HCT116 (cell line): Measurements from ENCODE around the gene VAV1. TPM values are rescaled to one million over a fixed set of nuclear protein-coding genes. Genes with fewer than 3 reads are reported as not detected.

Experiments
- ATAC-seq: fragments of 200-7000 bp; cut with Tn5 transposase; 2 replicates; pipeline ENCODE4 v1.9.1; 2020; ENCODE audit warnings: mild to moderate bottlenecking, moderate library complexity
- BruUV-seq: library from RNA; stranded (reverse); fragments of 400-500 nt; replicated peaks from 2 replicates; lab custom pipeline; 2021; lab: Mats Ljungman, UMichigan
- CTCF ChIA-PET: fragments of 300-600 bp; sonication (Branson Sonifier 250); formaldehyde crosslinking; loops from one replicate; lab custom pipeline; 2021; ENCODE audit warnings: antibody characterized with exemption; lab: Charles Lee
- POLR2A ChIA-PET: fragments of 300-600, 350-600 bp; sonication (Branson Sonifier 250); formaldehyde crosslinking; loops from one replicate; lab custom pipeline; 2021; ENCODE audit warnings: antibody characterized with exemption; lab: Charles Lee
- RAD21 ChIA-PET, 2 experiments: fragments of 300-600 bp; sonication (Branson Sonifier 250); formaldehyde crosslinking; loops; one replicate each; lab custom pipeline; 2023; ENCODE audit warnings: low total read pairs in 2 of 2; ENCODE audit not compliant: uncharacterized antibody in 2 of 2, unreplicated experiment in 2 of 2, low non-redundant PET in 1 of 2; lab: Charles Lee
- DNase-seq: peaks from one replicate; pipeline ENCODE4 v3.0.0-alpha.2; 2010; ENCODE audit warnings: low read depth, low spot score
- H2AFZ ChIP-seq: fragments of 200-600 bp; shearing (Covaris generic), sonication (generic); 2 replicates; pipeline ENCODE4 v1.6.1; 2017; ENCODE audit warnings: low read depth, mixed run types, mixed read lengths, antibody characterized with exemption, low read length; ENCODE audit not compliant: poor library complexity, severe bottlenecking
- H3K27ac ChIP-seq: 2 replicates; pipeline ENCODE4 v1.5.1; 2012; ENCODE audit warnings: low read depth, low read length
- H3K27me3 ChIP-seq: fragments of 200-600 bp; sonication (generic); 2 replicates; pipeline ENCODE4 v1.6.1; 2016; ENCODE audit warnings: mixed run types, low read length, mixed read lengths; ENCODE audit not compliant: insufficient read depth
- H3K36me3 ChIP-seq, 2 experiments: fragments of 200-500 bp in 1 of 2; fragments of 200-600 bp in 1 of 2; sonication (Bioruptor generic) in 1 of 2; sonication (generic) in 1 of 2; 2 replicates each; pipeline versions ENCODE4 v1.5.1 to v1.6.1; 2014 to 2016; ENCODE audit warnings: low read length in 2 of 2, inconsistent platforms in 1 of 2, mixed read lengths in 1 of 2, mixed run types in 1 of 2; ENCODE audit not compliant: insufficient read depth in 2 of 2, control insufficient read depth in 1 of 2
- H3K4me1 ChIP-seq, 2 experiments: fragments of 200-600 bp in 1 of 2; sonication (generic) in 1 of 2; 2 replicates each; pipeline versions ENCODE4 v1.5.1 to v1.6.1; 2012 to 2017; ENCODE audit warnings: low read length in 2 of 2, inconsistent platforms in 1 of 2, mild to moderate bottlenecking in 1 of 2, mixed read lengths in 1 of 2, mixed run types in 1 of 2, moderate library complexity in 1 of 2; ENCODE audit not compliant: insufficient read depth in 2 of 2, control insufficient read depth in 1 of 2
- H3K4me2 ChIP-seq: fragments of 200-600 bp; sonication (generic); 2 replicates; pipeline ENCODE4 v1.6.1; 2017; ENCODE audit warnings: mixed run types, low read length, mixed read lengths
- H3K4me3 ChIP-seq, 2 experiments: fragments of 200-600 bp in 1 of 2; sonication (generic) in 1 of 2; replicated peaks in 1 of 2; 2 replicates each; pipeline ENCODE4 v1.5.1; 2011 to 2016; ENCODE audit warnings: low read length in 2 of 2, control low read depth in 1 of 2, low read depth in 1 of 2, mild to moderate bottlenecking in 1 of 2, mixed read lengths in 1 of 2, mixed run types in 1 of 2
- H3K79me2 ChIP-seq: fragments of 200-600 bp; sonication (generic); 2 replicates; pipeline ENCODE4 v1.6.1; 2017; ENCODE audit warnings: mild to moderate bottlenecking, mixed run types, low read length, moderate library complexity, mixed read lengths; ENCODE audit not compliant: insufficient read depth
- H3K9ac ChIP-seq: fragments of 200-600 bp; sonication (generic); 2 replicates; pipeline ENCODE4 v1.6.1; 2016; ENCODE audit warnings: low read length, mixed read lengths
- H3K9me2 ChIP-seq: fragments of 200-600 bp; sonication (generic), shearing (Covaris generic); 2 replicates; pipeline ENCODE4 v1.6.1; 2017; ENCODE audit warnings: mixed run types, mild to moderate bottlenecking, moderate library complexity; ENCODE audit not compliant: insufficient read depth
- H3K9me3 ChIP-seq, 2 experiments: fragments of 200-500 bp in 1 of 2; fragments of 200-600 bp in 1 of 2; sonication (Bioruptor generic) in 1 of 2; sonication (generic) in 1 of 2; 2 replicates each; pipeline ENCODE4 v1.6.1; 2014 to 2017; ENCODE audit warnings: low read length in 2 of 2, mixed read lengths in 2 of 2, inconsistent platforms in 1 of 2, low read depth in 1 of 2, mild to moderate bottlenecking in 1 of 2, mixed run types in 1 of 2, moderate library complexity in 1 of 2; ENCODE audit not compliant: control insufficient read depth in 1 of 2, insufficient read depth in 1 of 2
- H4K20me1 ChIP-seq: fragments of 200-600 bp; sonication (generic), shearing (Covaris generic); 2 replicates; pipeline ENCODE4 v1.6.1; 2017; ENCODE audit warnings: mixed run types, mild to moderate bottlenecking, moderate library complexity; ENCODE audit not compliant: insufficient read depth
- CBX3 ChIP-seq: IDR thresholded peaks from 2 replicates; pipeline ENCODE4 v1.6.1; 2012; ENCODE audit warnings: low read depth
- CEBPB ChIP-seq: IDR thresholded peaks from 2 replicates; pipeline ENCODE4 v1.6.1; 2012; ENCODE audit warnings: low read depth
- CTCF ChIP-seq, 3 experiments: fragments of 200-600 bp in 1 of 3; sonication (generic) in 1 of 3; IDR thresholded peaks in 2 of 3; conservative IDR thresholded peaks in 1 of 3; 2 replicates each; pipeline ENCODE4 v1.5.1; 2012 to 2017; ENCODE audit warnings: low read depth in 2 of 3, low read length in 2 of 3, antibody characterized with exemption in 1 of 3, borderline replicate concordance in 1 of 3, control low read depth in 1 of 3, mild to moderate bottlenecking in 1 of 3, mixed read lengths in 1 of 3, mixed run types in 1 of 3, moderate library complexity in 1 of 3; ENCODE audit not compliant: insufficient read depth in 1 of 3
- EGR1 ChIP-seq: IDR thresholded peaks from 2 replicates; pipeline ENCODE4 v1.6.1; 2012; ENCODE audit warnings: low read depth
- ELF1 ChIP-seq: IDR thresholded peaks from 2 replicates; pipeline ENCODE4 v1.6.1; 2012; ENCODE audit warnings: low read depth, borderline replicate concordance
- EZH2phosphoT487 ChIP-seq: fragments of 200-600 bp; IDR thresholded peaks from 2 replicates; pipeline ENCODE4 v1.6.1; 2018; ENCODE audit warnings: antibody characterized with exemption, borderline replicate concordance
- FOSL1 ChIP-seq: IDR thresholded peaks from 2 replicates; pipeline ENCODE4 v1.6.1; 2012; ENCODE audit warnings: low read depth
- JUND ChIP-seq: IDR thresholded peaks from 2 replicates; pipeline ENCODE4 v1.6.1; 2012
- MAX ChIP-seq: IDR thresholded peaks from 2 replicates; pipeline ENCODE4 v1.6.1; 2012
- POLR2A ChIP-seq: IDR thresholded peaks from 2 replicates; pipeline ENCODE4 v1.7.0; 2011; ENCODE audit warnings: borderline replicate concordance; ENCODE audit not compliant: insufficient read depth, insufficient read length; ENCODE audit errors: extremely low read depth
- POLR2AphosphoS5 ChIP-seq: IDR thresholded peaks from 2 replicates; pipeline ENCODE4 v1.6.1; 2011; ENCODE audit warnings: mild to moderate bottlenecking, low read depth, low read length, moderate library complexity
- RAD21 ChIP-seq: IDR thresholded peaks from 2 replicates; pipeline ENCODE4 v1.6.1; 2012; ENCODE audit warnings: low read depth, mild to moderate bottlenecking
- SIN3A ChIP-seq: IDR thresholded peaks from 2 replicates; pipeline ENCODE4 v1.6.1; 2012; ENCODE audit warnings: low read depth
- SP1 ChIP-seq: IDR thresholded peaks from 2 replicates; pipeline ENCODE4 v1.6.1; 2012; ENCODE audit warnings: low read depth
- SRF ChIP-seq: IDR thresholded peaks from 2 replicates; pipeline ENCODE4 v1.6.1; 2012; ENCODE audit warnings: low read depth
- TCF7L2 ChIP-seq: IDR thresholded peaks from 2 replicates; pipeline ENCODE4 v1.7.0; 2011; ENCODE audit warnings: borderline replicate concordance, inconsistent platforms; ENCODE audit not compliant: insufficient read depth, insufficient read length; ENCODE audit errors: extremely low read depth
- YY1 ChIP-seq: IDR thresholded peaks from 2 replicates; pipeline ENCODE4 v1.6.1; 2011; ENCODE audit warnings: low read length, low read depth, moderate library complexity, mild to moderate bottlenecking; ENCODE audit not compliant: insufficient replicate concordance; ENCODE audit errors: extremely low read depth
- ZBTB33 ChIP-seq: IDR thresholded peaks from 2 replicates; pipeline ENCODE4 v1.6.1; 2011; ENCODE audit warnings: mild to moderate bottlenecking, low read length, moderate library complexity; ENCODE audit not compliant: insufficient replicate concordance; ENCODE audit errors: extremely low read depth
- ZFX ChIP-seq: fragments of 450-650 bp; IDR thresholded peaks from 2 replicates; pipeline ENCODE4 v1.6.1; 2017
- intact Hi-C: fragments of 100-400 bp; cut with micrococcal nuclease; formaldehyde crosslinking; loops from 2 replicates; pipeline ENCODE4 v1.10.0; 2022
- total RNA-seq: library from RNA; stranded (reverse); gene quantifications from one replicate; pipeline ENCODE4 v1.2.1, GENCODE V29; 2021; ENCODE audit not compliant: unreplicated experiment
- TF ChIP-seq, protein P1 (sequence below): IDR thresholded peaks from 2 replicates; pipeline ENCODE4 v1.6.1; 2012

The VAV1 gene
- total RNA-seq, 1 experiment from 2014 or later = 20.6 TPM

DNA sequence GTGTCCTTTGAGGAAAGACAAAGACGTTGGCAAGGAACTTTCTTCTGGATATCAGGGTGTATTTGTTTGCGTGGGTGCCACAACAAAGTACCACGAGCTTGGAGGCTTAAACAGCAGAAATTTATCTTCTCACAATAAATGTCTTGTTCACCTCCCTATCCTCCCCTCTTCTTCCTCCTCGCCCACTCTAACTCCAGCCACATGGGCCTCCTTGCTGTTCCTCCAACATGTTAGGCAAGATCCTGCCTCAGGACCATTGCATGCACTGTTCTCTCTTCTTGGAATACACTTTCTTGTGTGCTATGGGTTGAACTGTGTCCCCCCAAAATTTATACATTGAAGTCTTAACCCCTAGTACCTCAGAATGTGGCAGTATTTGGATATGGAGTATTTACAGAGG lies 45.7 kb downstream of the VAV1 start:
- Histone ChIP-seq H3K9ac (no peak overlapping the region), H3K4me2 (no peak overlapping the region), H4K20me1 (no peaks in the 10 kb centered on the region), H3K27me3 (no peaks in the 10 kb centered on the region), H3K79me2 (no peaks in the 10 kb centered on the region), H3K9me3 (peaks cover 0 to 3% of the 10 kb centered on the region in 2 experiments; a peak in 1 of 4 replicates), H2AFZ (no peak overlapping the region), H3K36me3 (no peaks in the 10 kb centered on the region), H3K4me1 (no peaks in the 10 kb centered on the region), H3K27ac (no peak overlapping the region), H3K4me3 (no peak overlapping the region), H3K9me2 (no peaks in the 10 kb centered on the region)
- DNase-seq = no peak
- ChIA-PET CTCF (no interaction called here), POLR2A (no interaction called here), RAD21 (no interaction called here)
- TF ChIP-seq FOSL1 (no peak), ZFX (no peak), SIN3A (no peak)
- intact Hi-C loops = no loop called here
- BruUV-seq = no TSS peak
- no peak for ATAC-seq

- POLR2A ChIA-PET = no interaction called here
- no peak for ATAC-seq
- CTCF ChIA-PET = no interaction called here
Measured at GRCh38 chr19:6819323-6819722, 46.8 kb downstream of the VAV1 start.

More at GRCh38 chr19:6819323-6819722, 46.8 kb downstream of the VAV1 start:
- no peak overlapping the region for H3K27ac ChIP-seq
- no peaks in the 10 kb centered on the region for H3K27me3 ChIP-seq
- H3K4me3 ChIP-seq = no peak overlapping the region
- intact Hi-C loops = no loop called here
- no peaks in the 10 kb centered on the region for H3K4me1 ChIP-seq
- TF ChIP-seq CBX3 (no peak), CTCF (IDR thresholded peaks at IDR 0.05 in 2 of 3, conservative IDR thresholded peaks at IDR 0.05 in 1 of 3; ENCODE audit: borderline replicate concordance in 1 of 3, insufficient read depth in 1 of 3, low read depth in 2 of 3, low read length in 2 of 3) (no peak), RAD21 (no peak), EGR1 (no peak), ZFX (no peak), POLR2A (no peak), SIN3A (no peak), SP1 (no peak), TCF7L2 (no peak), CEBPB (no peak), ELF1 (no peak), POLR2AphosphoS5 (no peak), ZBTB33 (no peak), EZH2phosphoT487 (no peak), JUND (no peak), SRF (no peak), MAX (no peak), YY1 (no peak)
- TF ChIP-seq, protein P1, sequence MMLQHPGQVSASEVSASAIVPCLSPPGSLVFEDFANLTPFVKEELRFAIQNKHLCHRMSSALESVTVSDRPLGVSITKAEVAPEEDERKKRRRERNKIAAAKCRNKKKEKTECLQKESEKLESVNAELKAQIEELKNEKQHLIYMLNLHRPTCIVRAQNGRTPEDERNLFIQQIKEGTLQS = no peak
- no TSS peak for BruUV-seq
- RAD21 ChIA-PET = no interaction called here
- no peak overlapping the region for H3K9ac ChIP-seq
- H3K9me2 ChIP-seq = no peaks in the 10 kb centered on the region
- DNase-seq = no peak
- H3K79me2 ChIP-seq = no peaks in the 10 kb centered on the region
- no peak overlapping the region for H2AFZ ChIP-seq
- no peaks in the 10 kb centered on the region for H3K36me3 ChIP-seq
- H3K9me3 ChIP-seq = peaks cover 0 to 3% of the 10 kb centered on the region in 2 experiments; a peak in 1 of 4 replicates
- no peaks in the 10 kb centered on the region for H4K20me1 ChIP-seq
- H3K4me2 ChIP-seq = no peak overlapping the region
